HepG2 (cell line): ENCODE data around the gene RABGAP1L.

Experiments
- ARHGAP35 ChIP-seq: sonication (generic); formaldehyde crosslinking; IDR thresholded peaks from 2 replicates; pipeline ENCODE4 v1.9.0; 2022; ENCODE audit warnings: mild to moderate bottlenecking, inconsistent platforms, moderate library complexity, missing genetic modification reagents, borderline replicate concordance
- CREB1 ChIP-seq, 2 experiments: fragments of 450-650 bp in 1 of 2; IDR thresholded peaks; 2 replicates each; pipeline ENCODE4 v1.6.1; 2016 to 2017; ENCODE audit warnings: control low read depth in 1 of 2, mild to moderate bottlenecking in 1 of 2, missing compliant biosample characterization in 1 of 2, missing genetic modification characterization in 1 of 2
- HCFC1 ChIP-seq: fragments of 150-350 bp; IDR thresholded peaks from 2 replicates; pipeline ENCODE4 v1.6.1; 2014; ENCODE audit warnings: low read depth, low read length
- ONECUT2 ChIP-seq: sonication (generic); formaldehyde crosslinking; IDR thresholded peaks from 2 replicates; pipeline ENCODE4 v1.4.0; 2020; ENCODE audit warnings: missing genetic modification reagents
- POLR2AphosphoS2 ChIP-seq: IDR thresholded peaks from 2 replicates; pipeline ENCODE4 v1.6.1; 2011; ENCODE audit warnings: low read depth, low read length, improper control_type of control experiment
- SMAD3 ChIP-seq: sonication (generic); formaldehyde crosslinking; IDR thresholded peaks from 2 replicates; pipeline ENCODE4 v1.4.0; 2020; ENCODE audit warnings: missing genetic modification reagents
- SMARCC2 ChIP-seq: fragments of 450-650 bp; IDR thresholded peaks from 2 replicates; pipeline ENCODE4 v1.6.1; 2017; ENCODE audit warnings: antibody characterized with exemption, mild to moderate bottlenecking
- SP1 ChIP-seq, 2 experiments: fragments of 450-650 bp in 1 of 2; sonication (generic) in 1 of 2; formaldehyde crosslinking in 1 of 2; IDR thresholded peaks; 2 replicates each; pipeline versions ENCODE4 v1.4.0 to v1.6.1; 2016 to 2020; ENCODE audit warnings: missing genetic modification reagents in 1 of 2
- ZNF143 ChIP-seq: sonication (generic); formaldehyde crosslinking; IDR thresholded peaks from 2 replicates; pipeline ENCODE4 v1.4.0; 2020; ENCODE audit warnings: missing genetic modification reagents
- TF ChIP-seq, protein P1 (sequence below): sonication (generic); formaldehyde crosslinking; IDR thresholded peaks from 2 replicates; pipeline ENCODE4 v1.8.0; 2023; ENCODE audit warnings: mild to moderate bottlenecking, missing genetic modification reagents
- TF ChIP-seq, protein P2 (sequence below): sonication (generic); formaldehyde crosslinking; IDR thresholded peaks from 2 replicates; pipeline ENCODE4 v1.5.0; 2020; ENCODE audit warnings: missing genetic modification reagents, mild to moderate bottlenecking, borderline replicate concordance
- TF ChIP-seq, protein P3 (sequence below): sonication (generic); formaldehyde crosslinking; IDR thresholded peaks from 2 replicates; pipeline ENCODE4 v1.5.0; 2020; ENCODE audit warnings: mild to moderate bottlenecking, missing genetic modification reagents, moderate library complexity
- TF ChIP-seq, protein P4 (sequence below), 2 experiments: IDR thresholded peaks; 2 replicates each; pipeline ENCODE4 v1.6.1; 2011 to 2012; ENCODE audit warnings: low read length in 2 of 2, borderline replicate concordance in 1 of 2, low read depth in 1 of 2, mild to moderate bottlenecking in 1 of 2, moderate library complexity in 1 of 2
- TF ChIP-seq, protein P5 (sequence below): IDR thresholded peaks from 2 replicates; pipeline ENCODE4 v1.6.1; 2012; ENCODE audit warnings: low read length, improper control_type of control experiment

DNA sequence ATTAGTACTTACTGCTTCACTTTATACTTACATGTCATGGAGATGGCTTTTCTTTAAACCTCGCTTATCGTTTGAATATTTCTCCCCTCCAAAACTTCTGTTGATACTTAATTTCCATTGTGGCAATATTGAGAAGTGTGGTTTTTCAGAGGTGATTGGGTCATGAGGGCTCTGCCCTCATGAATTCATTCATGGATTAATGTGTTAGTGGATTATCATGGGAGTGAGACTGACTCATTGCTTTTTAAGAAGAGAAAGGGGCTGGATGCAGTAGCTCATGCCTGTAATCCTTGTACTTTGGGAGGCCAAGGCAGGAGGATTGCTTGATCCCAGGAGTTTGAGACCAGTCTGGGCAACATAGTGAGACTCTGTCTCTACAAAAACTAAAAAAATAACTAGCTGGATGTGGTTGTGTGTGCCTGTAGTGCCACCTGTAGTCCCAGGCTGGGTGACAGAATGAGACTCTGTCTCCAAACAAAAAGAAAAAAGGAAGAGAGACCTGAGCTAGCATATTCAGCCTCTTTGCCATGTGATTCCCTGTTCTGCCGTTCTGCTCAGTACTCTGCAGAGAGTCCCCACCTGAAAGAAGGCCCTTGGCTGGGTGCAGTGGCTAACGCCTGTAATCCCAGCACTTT, 30.2 kb downstream of the RABGAP1L start:
- TF ChIP-seq POLR2AphosphoS2 (no peak), SP1 (IDR thresholded peaks at IDR 0.05) (no peak), SP1 (CRISPR knock-in tag; IDR thresholded peaks at IDR 0.05) (no peak), ONECUT2 (CRISPR knock-in tag) (no peak), SMAD3 (no peak), HCFC1 (no peak), SMARCC2 (no peak), ARHGAP35 (CRISPR knock-in tag) (no peak), CREB1 (IDR thresholded peaks at IDR 0.05) (no peak), CREB1 (CRISPR knock-in tag; IDR thresholded peaks at IDR 0.05) (no peak), ZNF143 (CRISPR knock-in tag) (no peak)
- TF ChIP-seq, protein P1, sequence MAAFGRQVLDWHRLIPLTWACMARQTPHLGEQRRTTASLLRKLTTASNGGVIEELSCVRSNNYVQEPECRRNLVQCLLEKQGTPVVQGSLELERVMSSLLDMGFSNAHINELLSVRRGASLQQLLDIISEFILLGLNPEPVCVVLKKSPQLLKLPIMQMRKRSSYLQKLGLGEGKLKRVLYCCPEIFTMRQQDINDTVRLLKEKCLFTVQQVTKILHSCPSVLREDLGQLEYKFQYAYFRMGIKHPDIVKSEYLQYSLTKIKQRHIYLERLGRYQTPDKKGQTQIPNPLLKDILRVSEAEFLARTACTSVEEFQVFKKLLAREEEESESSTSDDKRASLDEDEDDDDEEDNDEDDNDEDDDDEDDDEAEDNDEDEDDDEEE (CRISPR knock-in tag): no peak
- TF ChIP-seq, protein P2, sequence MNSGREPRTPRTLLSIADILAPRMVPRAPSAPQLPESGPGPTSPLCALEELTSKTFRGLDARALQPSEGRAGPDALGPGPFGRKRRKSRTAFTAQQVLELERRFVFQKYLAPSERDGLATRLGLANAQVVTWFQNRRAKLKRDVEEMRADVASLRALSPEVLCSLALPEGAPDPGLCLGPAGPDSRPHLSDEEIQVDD (CRISPR knock-in tag): no peak
- TF ChIP-seq, protein P3, sequence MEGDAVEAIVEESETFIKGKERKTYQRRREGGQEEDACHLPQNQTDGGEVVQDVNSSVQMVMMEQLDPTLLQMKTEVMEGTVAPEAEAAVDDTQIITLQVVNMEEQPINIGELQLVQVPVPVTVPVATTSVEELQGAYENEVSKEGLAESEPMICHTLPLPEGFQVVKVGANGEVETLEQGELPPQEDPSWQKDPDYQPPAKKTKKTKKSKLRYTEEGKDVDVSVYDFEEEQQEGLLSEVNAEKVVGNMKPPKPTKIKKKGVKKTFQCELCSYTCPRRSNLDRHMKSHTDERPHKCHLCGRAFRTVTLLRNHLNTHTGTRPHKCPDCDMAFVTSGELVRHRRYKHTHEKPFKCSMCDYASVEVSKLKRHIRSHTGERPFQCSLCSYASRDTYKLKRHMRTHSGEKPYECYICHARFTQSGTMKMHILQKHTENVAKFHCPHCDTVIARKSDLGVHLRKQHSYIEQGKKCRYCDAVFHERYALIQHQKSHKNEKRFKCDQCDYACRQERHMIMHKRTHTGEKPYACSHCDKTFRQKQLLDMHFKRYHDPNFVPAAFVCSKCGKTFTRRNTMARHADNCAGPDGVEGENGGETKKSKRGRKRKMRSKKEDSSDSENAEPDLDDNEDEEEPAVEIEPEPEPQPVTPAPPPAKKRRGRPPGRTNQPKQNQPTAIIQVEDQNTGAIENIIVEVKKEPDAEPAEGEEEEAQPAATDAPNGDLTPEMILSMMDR: peak; percentile 46
- TF ChIP-seq, protein P4, sequence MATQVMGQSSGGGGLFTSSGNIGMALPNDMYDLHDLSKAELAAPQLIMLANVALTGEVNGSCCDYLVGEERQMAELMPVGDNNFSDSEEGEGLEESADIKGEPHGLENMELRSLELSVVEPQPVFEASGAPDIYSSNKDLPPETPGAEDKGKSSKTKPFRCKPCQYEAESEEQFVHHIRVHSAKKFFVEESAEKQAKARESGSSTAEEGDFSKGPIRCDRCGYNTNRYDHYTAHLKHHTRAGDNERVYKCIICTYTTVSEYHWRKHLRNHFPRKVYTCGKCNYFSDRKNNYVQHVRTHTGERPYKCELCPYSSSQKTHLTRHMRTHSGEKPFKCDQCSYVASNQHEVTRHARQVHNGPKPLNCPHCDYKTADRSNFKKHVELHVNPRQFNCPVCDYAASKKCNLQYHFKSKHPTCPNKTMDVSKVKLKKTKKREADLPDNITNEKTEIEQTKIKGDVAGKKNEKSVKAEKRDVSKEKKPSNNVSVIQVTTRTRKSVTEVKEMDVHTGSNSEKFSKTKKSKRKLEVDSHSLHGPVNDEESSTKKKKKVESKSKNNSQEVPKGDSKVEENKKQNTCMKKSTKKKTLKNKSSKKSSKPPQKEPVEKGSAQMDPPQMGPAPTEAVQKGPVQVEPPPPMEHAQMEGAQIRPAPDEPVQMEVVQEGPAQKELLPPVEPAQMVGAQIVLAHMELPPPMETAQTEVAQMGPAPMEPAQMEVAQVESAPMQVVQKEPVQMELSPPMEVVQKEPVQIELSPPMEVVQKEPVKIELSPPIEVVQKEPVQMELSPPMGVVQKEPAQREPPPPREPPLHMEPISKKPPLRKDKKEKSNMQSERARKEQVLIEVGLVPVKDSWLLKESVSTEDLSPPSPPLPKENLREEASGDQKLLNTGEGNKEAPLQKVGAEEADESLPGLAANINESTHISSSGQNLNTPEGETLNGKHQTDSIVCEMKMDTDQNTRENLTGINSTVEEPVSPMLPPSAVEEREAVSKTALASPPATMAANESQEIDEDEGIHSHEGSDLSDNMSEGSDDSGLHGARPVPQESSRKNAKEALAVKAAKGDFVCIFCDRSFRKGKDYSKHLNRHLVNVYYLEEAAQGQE (IDR thresholded peaks at IDR 0.05; ENCODE audit: borderline replicate concordance in 1 of 2, low read depth in 1 of 2, low read length in 2 of 2): no peak
- TF ChIP-seq, protein P5, sequence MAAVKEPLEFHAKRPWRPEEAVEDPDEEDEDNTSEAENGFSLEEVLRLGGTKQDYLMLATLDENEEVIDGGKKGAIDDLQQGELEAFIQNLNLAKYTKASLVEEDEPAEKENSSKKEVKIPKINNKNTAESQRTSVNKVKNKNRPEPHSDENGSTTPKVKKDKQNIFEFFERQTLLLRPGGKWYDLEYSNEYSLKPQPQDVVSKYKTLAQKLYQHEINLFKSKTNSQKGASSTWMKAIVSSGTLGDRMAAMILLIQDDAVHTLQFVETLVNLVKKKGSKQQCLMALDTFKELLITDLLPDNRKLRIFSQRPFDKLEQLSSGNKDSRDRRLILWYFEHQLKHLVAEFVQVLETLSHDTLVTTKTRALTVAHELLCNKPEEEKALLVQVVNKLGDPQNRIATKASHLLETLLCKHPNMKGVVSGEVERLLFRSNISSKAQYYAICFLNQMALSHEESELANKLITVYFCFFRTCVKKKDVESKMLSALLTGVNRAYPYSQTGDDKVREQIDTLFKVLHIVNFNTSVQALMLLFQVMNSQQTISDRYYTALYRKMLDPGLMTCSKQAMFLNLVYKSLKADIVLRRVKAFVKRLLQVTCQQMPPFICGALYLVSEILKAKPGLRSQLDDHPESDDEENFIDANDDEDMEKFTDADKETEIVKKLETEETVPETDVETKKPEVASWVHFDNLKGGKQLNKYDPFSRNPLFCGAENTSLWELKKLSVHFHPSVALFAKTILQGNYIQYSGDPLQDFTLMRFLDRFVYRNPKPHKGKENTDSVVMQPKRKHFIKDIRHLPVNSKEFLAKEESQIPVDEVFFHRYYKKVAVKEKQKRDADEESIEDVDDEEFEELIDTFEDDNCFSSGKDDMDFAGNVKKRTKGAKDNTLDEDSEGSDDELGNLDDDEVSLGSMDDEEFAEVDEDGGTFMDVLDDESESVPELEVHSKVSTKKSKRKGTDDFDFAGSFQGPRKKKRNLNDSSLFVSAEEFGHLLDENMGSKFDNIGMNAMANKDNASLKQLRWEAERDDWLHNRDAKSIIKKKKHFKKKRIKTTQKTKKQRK: no peak
